ENCODE data around the gene GLT1D1.

GRCh38 chr12:128940090-128940888 is 87.0 kb downstream of the GLT1D1 start:
- TF ChIP-seq CTCF (IDR thresholded peaks at IDR 0.05) (no peak), POLR2A (IDR thresholded peaks at IDR 0.05) (no peak), EP300 (IDR thresholded peaks at IDR 0.05) (no peak)
